ENCODE measurements around the gene MAB21L3. TPM values are rescaled to one million over a fixed set of nuclear protein-coding genes. Genes with fewer than 3 reads are reported as not detected.

MAB21L3 gene
- total RNA-seq, 1 experiment from 2014 or later = not detected

GRCh38 chr1:116179964-116180363 is 68.8 kb downstream of the MAB21L3 start:
- no peaks in the 10 kb centered on the region for H3K9me3 Mint-ChIP-seq

More at GRCh38 chr1:116179964-116180363, 68.8 kb downstream of the MAB21L3 start:
- Histone ChIP-seq H2AFZ (ENCODE audit: low read length) (no peak overlapping the region), H4K5ac (ENCODE audit: insufficient read length, low read depth, low read length) (no peak overlapping the region), H3K79me1 (ENCODE audit: insufficient read depth, low read depth, low read length, poor library complexity, severe bottlenecking) (no peaks in the 10 kb centered on the region), H2BK12ac (ENCODE audit: insufficient read length, low read depth, low read length) (no peak overlapping the region), H3K56ac (ENCODE audit: insufficient read length, low read depth, low read length) (no peak overlapping the region), H3K27me3 (ENCODE audit: insufficient read depth, low read length) (no peaks in the 10 kb centered on the region), H2BK15ac (ENCODE audit: low read depth, low read length) (no peak overlapping the region), H3K4me1 (ENCODE audit: insufficient read depth, low read length) (no peaks in the 10 kb centered on the region), H3K9me3 (ENCODE audit: control insufficient read depth, low read depth, low read length) (no peaks in the 10 kb centered on the region), H3K4me2 (ENCODE audit: insufficient read depth, insufficient read length, low read length) (no peak overlapping the region), H3K18ac (ENCODE audit: insufficient read length, low read depth, low read length) (no peak overlapping the region), H2BK120ac (ENCODE audit: low read depth, low read length, poor library complexity, severe bottlenecking) (no peak overlapping the region), H2BK5ac (ENCODE audit: insufficient read length, low read length) (no peak overlapping the region), H4K8ac (replicated peaks; ENCODE audit: insufficient read length, low read depth, low read length) (no peak overlapping the region), H3K4ac (ENCODE audit: low read depth, low read length) (no peak overlapping the region), H2AK5ac (ENCODE audit: insufficient read length, low read length) (no peak overlapping the region), H4K20me1 (ENCODE audit: control insufficient read depth, insufficient read depth, insufficient read length) (no peaks in the 10 kb centered on the region), H3K23ac (ENCODE audit: insufficient read length, low read depth, low read length) (no peak overlapping the region), H2BK20ac (ENCODE audit: low read depth, low read length, poor library complexity, severe bottlenecking) (no peak overlapping the region), H4K91ac (ENCODE audit: insufficient read length, low read depth, low read length) (no peak overlapping the region), H3T11ph (ENCODE audit: low read length) (no peak overlapping the region), H3K27ac (ENCODE audit: insufficient read length, low read depth, low read length) (no peak overlapping the region), H3K9ac (ENCODE audit: extremely low read depth, insufficient read length, low read length) (no peak overlapping the region), H3K23me2 (ENCODE audit: insufficient read length, low read depth, low read length, poor library complexity, severe bottlenecking) (no peaks in the 10 kb centered on the region), H3K14ac (ENCODE audit: insufficient read depth, low read length) (no peak overlapping the region), H3K79me2 (ENCODE audit: insufficient read depth, low read length) (no peaks in the 10 kb centered on the region)
- no peak for TF ChIP-seq CTCF (conservative IDR thresholded peaks at IDR 0.05)
- Mint-ChIP-seq H3K27ac (no peak overlapping the region), H3K27me3 (ENCODE audit: low read depth) (peaks cover 9% of the 10 kb centered on the region), H3K4me1 (0 out of 4 replicates have a peak, but pooled peaks cover 4 to 5% of the 10 kb centered on the region in 2 experiments), H3K4me3 (no peak overlapping the region), H3K36me3 (ENCODE audit: insufficient read depth in 1 of 3, low read depth in 3 of 3) (no peaks in the 10 kb centered on the region)
- no peak for DNase-seq
- WGBS (ENCODE audit: extremely low coverage, insufficient read length, low lambda C conversion rate) = no CpG with 5 or more reads among the region's 3 CpGs
